GM19351 (cell line): ENCODE results near the gene KCTD18.

Experiments used
- ATAC-seq: cut with Tn5 transposase; IDR thresholded peaks from one replicate; pipeline ENCODE4 v1.9.1; 2021; ENCODE audit warnings: mild to moderate bottlenecking, moderate library complexity; ENCODE audit not compliant: unreplicated experiment

KCTD18 gene

DNA sequence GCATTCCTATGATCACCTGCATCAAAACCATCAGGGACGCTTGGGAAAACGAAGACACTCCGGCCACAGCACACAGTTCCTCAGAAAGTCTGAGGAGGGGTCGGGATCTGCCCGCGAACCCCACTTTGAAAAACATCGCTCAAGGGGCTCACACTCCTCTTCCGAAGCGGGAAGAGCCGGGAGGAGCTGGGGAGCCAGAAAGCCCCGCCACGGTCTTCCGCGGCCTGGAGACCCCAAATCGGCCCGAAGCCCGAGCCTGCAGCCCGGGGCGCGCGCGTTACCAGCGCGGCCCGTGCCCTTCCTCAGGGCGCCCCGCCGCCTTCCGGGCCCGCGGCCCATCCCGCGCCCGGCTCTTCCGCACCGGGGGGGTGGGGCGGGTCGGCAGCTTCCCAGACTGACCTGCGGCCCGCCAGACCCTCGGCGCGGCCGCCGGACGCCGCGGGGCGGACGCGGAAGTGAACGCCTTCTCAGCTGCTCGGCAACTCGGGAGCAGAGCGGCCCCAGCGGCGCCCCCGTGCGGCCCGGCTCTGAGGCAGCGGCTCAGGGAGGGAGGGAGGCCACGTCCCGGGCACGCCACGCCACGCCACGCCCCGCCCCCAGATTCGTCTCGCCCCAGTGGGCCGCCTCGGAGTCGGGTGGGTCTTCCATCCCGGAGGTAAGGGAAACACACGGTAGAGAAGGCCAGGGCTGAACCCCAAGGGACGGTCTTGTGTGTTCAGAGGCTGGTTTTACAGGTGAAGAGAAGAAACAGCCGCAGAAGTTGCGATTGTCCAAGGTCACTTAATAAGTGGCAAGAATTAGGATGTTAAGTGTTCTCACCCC, at the start of gene KCTD18:
TSS of gene KCTD18 (minus strand) at position 457 of the 822 bp plus-strand sequence. CDS start 3,052 bp downstream, outside the sequence.
- ATAC-seq, result peak; percentile 98

DNA sequence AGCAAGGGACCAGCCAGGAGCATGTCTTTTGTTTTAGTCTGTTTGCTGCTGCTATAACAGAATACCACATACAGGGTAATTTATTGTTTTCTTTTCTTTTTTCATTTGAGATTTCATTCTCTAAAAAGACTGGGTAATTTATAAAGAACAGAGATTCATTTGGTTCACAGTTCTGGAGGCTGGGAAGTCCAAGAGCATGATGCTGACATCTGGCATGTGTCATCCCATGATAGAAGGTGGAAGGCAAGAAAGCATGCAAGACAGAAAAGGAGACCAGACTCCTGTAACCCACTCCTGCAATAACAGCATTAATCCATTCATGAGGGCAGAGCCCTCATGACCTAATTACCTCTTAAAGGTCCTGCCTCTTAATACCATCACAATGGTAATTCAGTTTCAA, 30.9 kb upstream of the KCTD18 start:
- no peak for ATAC-seq

DNA sequence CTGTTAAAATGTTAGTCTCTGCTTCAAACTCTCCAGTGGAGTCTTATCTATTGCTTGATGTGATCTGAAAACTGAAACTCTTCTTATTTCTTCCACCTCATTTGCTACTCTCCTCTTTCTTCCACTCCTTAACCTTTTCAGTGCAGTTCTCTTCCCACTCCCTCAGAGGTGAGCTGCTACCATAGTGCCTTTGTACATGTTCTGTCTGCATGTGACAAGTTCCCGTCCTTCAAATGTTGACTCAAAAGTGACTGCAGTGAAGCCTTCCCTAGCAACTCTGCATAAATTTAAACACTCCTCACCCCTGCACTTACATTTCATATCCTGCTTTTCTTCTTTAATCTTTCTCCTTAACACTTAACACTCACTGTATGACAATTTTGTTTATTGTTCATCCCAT, 28.3 kb upstream of the KCTD18 start:
- no peak for ATAC-seq

DNA sequence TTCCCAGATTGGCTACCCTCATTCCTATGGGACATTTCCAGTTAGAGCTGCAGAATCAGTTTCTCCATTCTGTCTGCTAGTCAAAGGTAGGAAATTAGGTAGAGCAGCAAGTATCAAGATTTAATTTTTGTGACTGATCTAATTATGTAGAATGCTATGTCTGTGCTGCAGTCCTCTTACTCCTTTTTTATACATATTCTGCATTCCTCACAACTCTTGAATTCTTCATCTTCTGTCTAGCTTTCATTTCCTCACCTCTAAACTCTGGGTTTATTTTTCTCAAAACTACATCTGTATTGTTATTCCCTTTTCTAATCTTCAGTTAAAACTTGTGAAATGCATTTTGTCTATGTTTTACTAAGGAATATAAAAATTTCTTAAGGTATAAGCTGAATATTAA, 24.7 kb upstream of the KCTD18 start:
- no peak for ATAC-seq

DNA sequence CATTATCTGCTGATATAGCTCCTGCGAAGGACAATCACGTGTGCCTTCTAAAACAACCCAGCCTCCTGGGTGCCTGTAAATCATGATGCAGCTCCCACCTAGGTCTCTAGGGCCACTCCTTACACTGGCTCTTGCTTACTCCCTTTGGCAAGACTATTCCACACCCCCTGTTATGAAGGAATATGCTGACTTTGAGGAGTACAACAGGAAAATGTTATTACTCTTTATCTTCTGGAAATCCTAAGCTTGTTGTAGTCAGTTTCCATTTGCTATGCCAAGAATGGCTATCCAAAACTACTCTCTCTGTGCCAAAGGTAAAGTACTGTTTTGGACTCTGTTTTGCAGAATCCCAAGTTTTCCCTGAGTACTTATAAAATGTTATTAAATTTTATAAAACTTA, 23.9 kb upstream of the KCTD18 start:
- ATAC-seq, result no peak

DNA sequence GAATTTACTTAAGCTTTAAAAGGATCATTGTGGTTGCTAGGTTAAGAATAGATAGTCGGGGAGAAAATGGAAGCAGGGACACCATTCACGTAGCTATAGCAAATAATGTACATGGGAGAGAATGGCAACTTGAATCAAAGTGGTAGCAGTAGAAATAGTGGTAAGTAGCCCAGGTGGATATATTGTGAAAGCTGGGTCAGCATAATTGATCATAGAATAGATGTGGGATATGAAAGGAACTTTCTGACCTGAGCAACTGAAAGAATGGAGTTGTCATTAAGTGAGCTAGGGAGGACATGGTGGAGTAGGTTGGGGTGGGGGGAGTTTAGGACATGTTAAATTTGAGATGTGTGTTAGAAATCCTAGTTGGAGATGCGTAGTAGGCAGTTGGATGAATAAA, 18.4 kb upstream of the KCTD18 start:
- ATAC-seq, result no peak

DNA sequence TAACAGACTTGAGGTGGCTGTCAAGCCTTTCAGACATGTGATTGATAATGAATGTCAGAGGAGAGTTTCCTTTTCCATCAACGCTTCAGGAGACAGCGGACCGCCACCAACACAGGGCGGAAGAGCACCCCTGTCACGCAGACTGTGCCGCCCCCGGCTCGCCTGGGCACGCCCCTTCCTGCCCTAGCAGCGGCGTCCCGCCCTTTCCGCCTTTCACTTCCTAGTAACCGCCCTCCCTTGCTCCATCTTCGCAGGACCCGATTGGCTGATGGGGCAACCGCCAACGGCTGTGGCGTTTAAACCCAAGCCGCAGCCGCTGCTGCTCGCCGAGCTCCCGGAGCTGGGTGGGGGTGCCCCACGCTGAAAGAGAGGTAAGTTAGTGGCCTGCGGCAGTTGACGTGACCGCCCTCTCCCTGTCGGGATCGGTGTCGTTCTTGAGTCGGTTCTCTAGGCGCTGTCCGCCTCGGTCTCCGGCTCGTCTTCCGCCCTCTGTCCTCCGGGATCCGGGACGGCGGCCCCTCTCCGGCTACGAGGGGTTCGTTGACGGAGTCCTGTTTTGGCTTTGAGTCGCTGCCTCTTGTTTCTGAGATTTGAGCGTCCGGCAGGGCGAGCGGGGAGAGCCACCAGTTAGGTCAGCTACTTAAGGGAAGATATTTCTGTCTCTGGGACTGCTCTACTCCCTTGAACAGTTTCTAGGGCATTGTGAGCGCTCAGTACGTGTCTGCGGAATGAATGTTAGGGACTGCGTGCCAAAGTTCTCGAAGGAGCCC, 16.2 kb upstream of the KCTD18 start, which contains the start of gene SGO2:
TSS of gene SGO2 (plus strand) at position 326 of the 770 bp plus-strand sequence. CDS start 6,769 bp downstream, outside the sequence.
- ATAC-seq, result peak; percentile 99

DNA sequence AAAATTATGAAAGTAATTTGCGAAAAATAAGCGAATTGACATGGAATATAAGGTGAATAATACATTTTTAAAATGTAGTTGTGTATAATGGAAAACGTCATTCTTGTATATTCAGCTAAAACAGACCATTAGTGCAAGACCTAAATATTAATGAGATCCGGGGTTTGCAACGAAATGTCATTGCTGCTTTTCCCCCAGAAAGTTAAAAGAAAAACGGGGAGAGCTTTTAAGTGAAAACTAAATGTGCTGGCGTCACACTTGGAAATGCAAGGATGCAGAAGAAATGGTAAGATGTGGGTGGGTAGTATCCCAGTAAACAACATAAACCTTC, 15.6 kb upstream of the KCTD18 start:
- no peak for ATAC-seq

DNA sequence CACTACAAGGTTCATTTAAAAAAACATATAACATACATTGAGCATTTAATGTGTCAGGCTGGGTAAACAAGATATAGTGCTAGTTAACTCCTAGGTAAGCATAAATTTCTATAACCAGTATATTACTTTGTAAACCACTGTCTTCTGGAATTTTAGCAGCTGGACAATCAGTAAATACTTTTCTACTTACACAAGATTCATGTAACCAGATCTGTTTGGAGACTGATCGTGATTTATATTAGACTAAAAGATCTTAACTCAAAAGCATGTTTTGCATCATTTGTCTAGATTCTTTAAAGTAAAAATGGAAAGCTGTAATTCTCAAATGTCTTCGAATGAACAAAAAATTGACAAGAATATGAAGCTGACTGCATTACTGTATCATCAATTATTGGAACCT, 15.2 kb upstream of the KCTD18 start:
- ATAC-seq, result no peak

DNA sequence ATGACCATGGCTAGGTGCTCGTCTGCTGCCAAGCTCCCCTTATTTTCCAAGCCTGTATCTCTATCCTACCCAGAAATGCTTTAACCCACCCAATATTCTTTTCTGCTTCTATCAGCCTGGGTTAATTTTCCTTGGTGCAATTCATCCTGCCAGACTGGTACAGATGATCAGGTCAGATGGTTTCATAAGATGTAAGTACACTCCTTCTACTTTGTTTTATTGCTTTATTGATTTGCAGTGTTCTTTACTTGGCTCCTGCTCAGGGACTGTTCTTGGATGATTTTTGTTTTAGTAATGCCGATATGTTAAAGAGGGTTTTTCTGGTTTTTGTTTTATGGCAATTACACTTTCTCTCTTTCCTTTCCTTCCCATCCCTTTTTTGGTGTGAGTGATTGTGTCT, 13.7 kb upstream of the KCTD18 start:
- ATAC-seq, result no peak

DNA sequence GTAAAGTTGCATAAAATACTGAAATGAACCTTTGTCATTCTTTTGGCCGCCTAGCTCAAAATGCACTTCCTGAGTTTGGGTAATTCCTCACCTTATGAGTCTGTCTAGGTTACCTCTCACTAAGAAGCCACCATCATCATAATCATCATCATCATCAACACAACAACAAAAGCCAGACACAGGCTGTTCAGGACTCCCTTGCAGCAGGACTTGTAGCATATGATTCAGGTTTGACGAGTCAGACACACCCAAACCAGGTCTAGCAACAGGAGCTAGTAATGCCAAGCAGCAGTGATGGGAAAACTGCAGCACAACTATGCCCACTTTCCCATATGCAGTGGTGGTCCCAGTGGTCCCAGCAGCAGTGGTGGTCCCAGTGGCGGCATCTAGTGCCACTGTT, 13.3 kb upstream of the KCTD18 start:
- ATAC-seq, result no peak

DNA sequence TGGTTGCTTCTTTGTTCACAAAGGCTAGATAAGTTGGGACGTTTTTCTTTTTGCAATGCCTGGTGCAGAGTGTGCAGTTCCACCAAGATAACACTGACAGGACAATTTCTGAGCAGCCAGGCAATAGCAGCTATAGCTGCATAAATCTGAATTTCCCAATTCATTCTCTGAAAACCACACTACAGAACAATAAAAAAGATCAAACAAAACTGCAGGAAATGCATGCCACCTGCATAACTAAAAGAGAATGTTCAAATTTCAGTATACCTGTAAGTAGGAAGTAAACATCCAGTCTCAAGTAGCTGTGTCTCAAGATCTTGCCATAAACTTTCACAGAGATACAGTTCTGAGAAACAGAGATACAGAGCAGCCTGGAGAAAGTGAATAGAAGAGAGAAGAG, 5.3 kb upstream of the KCTD18 start:
- ATAC-seq, result no peak

DNA sequence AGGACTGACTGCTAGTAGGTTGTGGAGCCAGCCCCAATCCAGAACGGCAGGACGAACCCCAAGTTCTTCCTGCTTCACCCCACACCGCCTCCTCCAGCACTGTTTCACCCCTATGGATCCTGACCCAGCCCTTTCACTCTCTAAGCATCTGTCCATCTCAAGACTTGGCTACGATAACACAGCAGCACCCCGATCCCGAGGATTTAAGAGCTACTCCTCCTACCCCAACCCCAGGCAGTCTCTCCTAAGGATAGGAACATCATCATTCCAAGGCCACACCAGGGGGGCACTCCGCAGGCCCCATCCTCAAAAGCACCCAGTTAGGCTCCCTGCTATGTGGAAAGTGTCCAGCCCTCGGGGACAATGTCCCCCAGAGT, 645 bp downstream of the KCTD18 start:
- ATAC-seq, result no peak

DNA sequence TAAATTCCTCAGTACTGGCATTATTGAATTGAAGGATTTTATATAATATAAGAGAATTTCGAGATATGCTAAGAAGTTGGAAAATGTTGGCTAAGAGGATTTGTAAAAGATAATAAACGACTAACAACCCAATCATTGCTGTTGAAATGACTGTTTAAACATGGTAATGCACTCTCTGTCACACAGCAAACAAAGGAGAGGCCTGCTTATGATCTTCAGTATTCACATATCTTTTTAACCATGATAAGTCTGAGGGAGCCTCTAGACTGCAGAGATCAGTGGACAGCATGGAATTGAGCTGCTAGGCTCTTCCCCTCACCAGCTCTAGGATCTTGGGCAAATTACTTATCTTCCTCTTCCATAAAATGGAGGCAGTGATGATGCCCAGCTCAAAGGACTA, 2.7 kb downstream of the KCTD18 start:
- no peak for ATAC-seq

DNA sequence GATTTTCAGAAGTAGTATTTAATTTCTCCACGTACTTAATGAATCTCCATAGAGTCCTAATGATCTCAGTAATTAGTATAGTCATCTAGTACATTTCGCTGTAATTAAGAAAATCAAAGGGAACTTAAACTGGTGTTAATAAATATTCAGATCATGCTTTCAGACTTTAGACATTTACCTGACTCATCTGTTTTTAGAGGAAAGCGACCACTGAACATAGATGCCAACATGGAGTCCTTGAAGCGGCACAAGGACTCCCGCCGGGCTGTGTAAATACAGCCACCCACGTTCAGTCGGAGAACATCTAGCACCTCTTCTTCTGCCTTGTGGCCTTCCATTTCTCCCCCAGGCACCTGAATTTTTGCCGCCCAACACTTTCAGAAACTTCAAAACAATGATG, 3.2 kb downstream of the KCTD18 start:
- no peak for ATAC-seq

DNA sequence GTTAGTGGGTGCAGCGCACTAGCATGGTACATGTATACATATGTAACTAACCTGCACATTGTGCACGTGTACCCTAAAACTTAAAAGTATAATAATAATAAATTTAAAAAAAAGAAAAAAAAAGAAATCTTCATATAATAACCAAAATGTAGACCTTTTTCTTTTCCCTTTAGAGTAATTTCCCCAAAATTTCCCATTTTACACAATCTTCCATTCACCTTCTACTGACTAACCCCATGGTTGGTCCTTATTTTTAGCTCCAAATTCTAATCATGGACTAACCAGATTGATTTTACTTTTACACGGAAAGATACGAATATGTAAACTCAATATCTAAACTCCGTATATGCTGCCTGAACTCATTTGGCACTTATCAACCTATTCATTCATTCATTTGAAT, 7.7 kb downstream of the KCTD18 start:
- no peak for ATAC-seq

DNA sequence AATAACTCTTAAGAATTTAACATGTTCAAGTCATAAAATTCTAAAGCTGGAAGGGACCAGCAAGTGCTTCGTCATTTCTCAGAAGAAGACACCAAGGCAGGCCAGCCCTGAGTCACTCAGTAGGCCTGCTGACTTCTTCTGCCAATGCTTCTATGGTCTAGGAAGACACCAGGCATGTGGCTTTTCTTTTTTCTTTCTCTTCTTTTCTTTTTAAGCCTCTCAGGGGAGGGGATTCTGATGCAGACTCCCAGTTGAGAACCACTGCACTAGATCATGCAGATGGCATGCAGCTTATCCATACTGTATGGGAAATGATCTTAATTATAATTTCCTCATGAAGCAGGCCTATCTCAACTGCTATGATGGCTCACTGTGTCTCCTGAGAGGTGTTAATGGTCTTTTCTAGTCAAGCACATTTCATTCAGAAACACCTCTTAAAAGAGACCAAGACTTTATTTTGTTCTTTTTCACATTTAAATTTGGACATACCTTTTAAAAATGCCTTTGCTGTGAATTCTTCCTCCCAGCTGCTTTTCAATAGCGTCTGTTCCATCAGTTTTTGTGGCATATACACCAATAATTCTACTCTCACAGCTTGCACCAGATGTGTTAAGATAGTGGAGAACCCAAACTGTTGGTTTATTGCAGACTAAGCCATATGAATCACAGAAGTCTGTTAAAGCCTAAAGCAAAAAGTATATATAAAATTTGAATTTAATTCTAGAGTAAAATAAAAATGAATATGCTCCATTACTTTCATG, 11.3 kb downstream of the KCTD18 start:
- no peak for ATAC-seq

DNA sequence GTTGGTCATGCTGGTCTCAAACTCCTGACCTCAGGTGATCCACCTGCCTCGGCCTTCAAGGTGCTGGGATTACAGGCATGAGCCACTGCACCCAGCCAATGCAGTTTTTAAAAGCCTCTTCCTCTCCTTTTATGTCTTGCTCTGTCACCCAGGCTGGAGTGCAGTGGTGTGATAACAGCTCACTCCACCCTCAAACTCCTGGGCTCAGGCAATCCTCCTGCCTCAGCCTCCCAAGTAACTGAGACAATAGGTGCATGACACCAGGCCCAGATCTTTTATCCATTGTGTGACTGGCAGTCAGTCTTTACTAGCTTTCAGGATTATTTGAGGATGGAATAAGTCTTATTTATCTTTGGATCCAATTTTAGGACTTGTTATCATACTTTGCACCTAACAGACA, 13.2 kb downstream of the KCTD18 start:
- ATAC-seq, result no peak

DNA sequence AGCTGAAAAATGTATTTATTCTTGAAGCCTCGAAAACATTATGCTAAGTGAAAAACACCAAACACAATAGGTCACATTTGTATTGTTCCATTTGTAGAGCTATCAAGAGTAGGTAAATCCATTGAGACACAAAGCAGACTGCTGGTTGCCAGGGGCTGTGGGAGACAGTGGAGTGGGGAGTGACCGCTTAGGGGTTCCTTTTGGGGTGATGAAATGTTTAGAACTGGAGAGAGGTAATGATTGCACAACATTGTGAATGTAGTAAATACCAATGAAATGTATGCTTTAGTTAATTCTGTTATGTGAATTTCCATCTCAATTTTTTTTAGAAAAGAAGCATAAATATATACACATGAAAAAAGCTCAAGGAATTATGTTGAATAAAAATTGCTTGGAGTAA, 15.8 kb downstream of the KCTD18 start:
- no peak for ATAC-seq

DNA sequence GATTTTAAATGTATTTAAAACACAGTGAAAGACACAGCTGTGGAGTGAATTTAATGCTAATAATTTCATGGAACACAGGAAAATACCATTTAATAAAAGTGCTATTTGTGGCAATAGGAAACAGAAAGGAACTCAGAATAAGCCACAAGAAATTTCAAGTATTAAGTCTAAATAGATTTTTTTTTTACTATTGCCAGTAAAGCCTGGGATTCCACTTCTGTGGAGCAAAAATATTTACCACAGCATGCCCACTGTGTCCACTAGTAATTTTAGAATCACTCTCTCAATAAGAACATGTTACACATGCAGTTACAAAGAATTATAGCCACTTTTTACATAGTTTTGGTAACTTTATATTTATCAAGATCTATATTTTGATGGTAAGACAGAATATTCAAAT, 17.2 kb downstream of the KCTD18 start:
- no peak for ATAC-seq

DNA sequence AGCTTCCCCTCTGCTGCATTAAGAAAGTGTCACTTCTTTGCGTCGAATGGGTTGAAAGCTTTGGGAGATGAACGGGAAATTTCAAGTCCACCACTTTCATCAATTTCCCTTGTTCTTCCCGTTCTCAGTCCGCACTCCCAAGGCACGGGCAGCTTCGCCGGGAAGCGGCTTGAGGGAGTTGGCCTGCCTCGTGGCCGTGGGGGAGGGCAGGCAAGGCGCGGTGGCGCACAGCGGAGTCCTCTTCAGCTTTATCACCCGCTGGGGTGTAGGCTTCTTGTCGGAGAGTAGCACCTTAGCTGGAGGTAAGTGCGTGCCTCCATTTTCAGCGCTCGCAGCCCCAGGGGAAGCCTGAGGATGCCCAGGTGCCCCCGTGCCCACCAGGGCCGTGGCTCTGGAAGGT, 19.9 kb downstream of the KCTD18 start:
- no peak for ATAC-seq

DNA sequence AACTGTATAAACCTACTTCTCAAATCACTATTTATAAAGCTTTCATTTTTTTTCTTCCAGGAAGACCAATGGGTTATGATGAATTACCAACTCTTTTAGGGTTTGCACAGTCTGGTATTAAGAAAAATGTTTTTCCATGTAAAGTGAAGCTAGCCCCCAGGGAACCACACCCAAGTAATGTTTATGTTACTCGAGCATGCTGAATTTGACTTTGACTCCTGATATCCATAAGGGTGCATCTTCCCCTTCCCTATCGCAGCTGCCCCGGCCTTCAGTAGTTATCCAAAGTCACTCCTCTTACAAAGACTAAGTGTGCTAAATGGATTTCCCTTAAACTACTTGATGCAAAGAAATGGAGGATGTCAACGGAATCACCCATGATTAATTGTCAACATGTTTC, 21.7 kb downstream of the KCTD18 start:
- ATAC-seq, result no peak
